Osteoblast (primary cell): ENCODE results near the gene PARP3. TPM values are rescaled to one million over a fixed set of nuclear protein-coding genes. Genes with fewer than 3 reads are reported as not detected.
A peak's percentile ranks its signal among the peaks of the same experiment; 100 is the strongest.
"Not testable (repeated sequence)": the region's sequence is repeated elsewhere in the genome, so short reads cannot be mapped to it uniquely, and the experiment has no call there.

Experiments
- DNase-seq: peaks from one replicate; pipeline ENCODE4 v3.0.0; 2011; ENCODE audit warnings: low spot score, mixed read lengths; ENCODE audit not compliant: insufficient read length; ENCODE audit errors: missing footprints
- H2AFZ ChIP-seq: 2 replicates; pipeline ENCODE4 v1.6.0; 2011; ENCODE audit warnings: mild to moderate bottlenecking, low read length
- H3K27ac ChIP-seq: 2 replicates; pipeline ENCODE4 v1.5.1; 2011; ENCODE audit warnings: mild to moderate bottlenecking, low read depth, low read length, moderate library complexity
- H3K27me3 ChIP-seq: 2 replicates; pipeline ENCODE4 v1.6.0; 2012; ENCODE audit warnings: mild to moderate bottlenecking, control low read depth, inconsistent platforms, low read length, moderate library complexity; ENCODE audit not compliant: insufficient read depth
- H3K36me3 ChIP-seq: 2 replicates; pipeline ENCODE4 v1.5.1; 2011; ENCODE audit warnings: mild to moderate bottlenecking, low read length, control low read depth, moderate library complexity; ENCODE audit not compliant: insufficient read depth
- H3K4me1 ChIP-seq: 2 replicates; pipeline ENCODE4 v1.5.1; 2011; ENCODE audit warnings: mild to moderate bottlenecking, low read length, control low read depth, moderate library complexity; ENCODE audit not compliant: insufficient read depth
- H3K4me2 ChIP-seq: 2 replicates; pipeline ENCODE4 v1.6.0; 2011; ENCODE audit warnings: mild to moderate bottlenecking, low read length; ENCODE audit not compliant: insufficient read depth
- H3K4me3 ChIP-seq: fragments of 200-600 bp; sonication (generic); 3 replicates; pipeline ENCODE4 v1.5.1; 2012; ENCODE audit warnings: mild to moderate bottlenecking, low read length, inconsistent platforms; ENCODE audit not compliant: insufficient read depth
- H3K79me2 ChIP-seq: 2 replicates; pipeline ENCODE4 v1.6.0; 2012; ENCODE audit warnings: mild to moderate bottlenecking, low read length, control low read depth, inconsistent platforms; ENCODE audit not compliant: insufficient read depth
- H3K9me3 ChIP-seq: 2 replicates; pipeline ENCODE4 v1.5.1; 2011; ENCODE audit warnings: low read depth, low read length, control low read depth
- H4K20me1 ChIP-seq: 2 replicates; pipeline ENCODE4 v1.6.0; 2012; ENCODE audit warnings: mild to moderate bottlenecking, low read length, control low read depth; ENCODE audit not compliant: insufficient read depth
- CTCF ChIP-seq: IDR thresholded peaks from 2 replicates; pipeline ENCODE4 v1.5.1; 2011; ENCODE audit warnings: mild to moderate bottlenecking, low read depth, low read length, moderate library complexity; ENCODE audit errors: extremely low read depth
- total RNA-seq: library from RNA; depleted of rRNA; stranded (reverse); fragments of >200 nt; gene quantifications from 2 replicates; pipeline ENCODE4 v1.2.3, GENCODE V29; 2012

PARP3 gene
- total RNA-seq, 1 donor = 46.0 TPM

- Histone ChIP-seq H3K79me2 (peaks cover 29% of the 10 kb centered on the region), H3K4me1 (peaks cover 16% of the 10 kb centered on the region), H4K20me1 (peaks cover 20% of the 10 kb centered on the region), H3K27me3 (peaks cover 4% of the 10 kb centered on the region), H3K9me3 (no peaks in the 10 kb centered on the region), H3K4me3 (no peak overlapping the region), H3K27ac (no peak overlapping the region), H3K4me2 (no peak overlapping the region), H2AFZ (no peak overlapping the region), H3K36me3 (peaks cover 32% of the 10 kb centered on the region)
- DNase-seq = no peak
- no peak for TF ChIP-seq CTCF
Observed at GRCh38 chr3:51992017-51992682, 50.0 kb downstream of the PARP3 start.

GRCh38 chr3:51993657-51994056 lies 51.5 kb downstream of the PARP3 start:
- Histone ChIP-seq H4K20me1 (peaks cover 20% of the 10 kb centered on the region), H3K36me3 (peaks cover 32% of the 10 kb centered on the region), H3K4me1 (peaks cover 16% of the 10 kb centered on the region), H3K79me2 (peaks cover 29% of the 10 kb centered on the region)
- not testable (repeated sequence) for H3K27me3 ChIP-seq, H3K4me3 ChIP-seq, H3K27ac ChIP-seq, H3K9me3 ChIP-seq, H3K4me2 ChIP-seq, DNase-seq, H2AFZ ChIP-seq

GRCh38 chr3:51994530-51994929 lies 52.4 kb downstream of the PARP3 start:
- Histone ChIP-seq H3K79me2 (peaks cover 29% of the 10 kb centered on the region), H3K27me3 (peaks cover 5% of the 10 kb centered on the region), H3K4me1 (peaks cover 16% of the 10 kb centered on the region), H3K36me3 (peaks cover 32% of the 10 kb centered on the region), H3K9me3 (no peaks in the 10 kb centered on the region), H4K20me1 (peaks cover 17% of the 10 kb centered on the region), H3K4me3 (peak overlapping the region; percentile 100), H3K27ac (peak overlapping the region; percentile 95), H2AFZ (no peak overlapping the region), H3K4me2 (peak overlapping the region; percentile 99)
- TF ChIP-seq CTCF = no peak
- DNase-seq = no peak

GRCh38 chr3:51995346-51996163 lies 53.4 kb downstream of the PARP3 start, which contains the start of gene RPL29:
Gene RPL29, minus strand, starts transcription at chr3:51995895. Its CDS starts 434 bp downstream, at chr3:51995461.
- H3K79me2 ChIP-seq = peaks cover 29% of the 10 kb centered on the region
- H3K4me1 ChIP-seq = peaks cover 16% of the 10 kb centered on the region
- no peak for TF ChIP-seq CTCF
- no peaks in the 10 kb centered on the region for H3K9me3 ChIP-seq
- peak within 1 kb of the TSS; percentile 100 for H3K4me3 ChIP-seq
- H3K27ac ChIP-seq = peak within 1 kb of the TSS; percentile 95
- H3K27me3 ChIP-seq = peaks cover 5% of the 10 kb centered on the region
- peaks cover 15% of the 10 kb centered on the region for H4K20me1 ChIP-seq
- H2AFZ ChIP-seq = peak within 1 kb of the TSS; percentile 78
- H3K36me3 ChIP-seq = peaks cover 32% of the 10 kb centered on the region
- H3K4me2 ChIP-seq = peak within 1 kb of the TSS; percentile 99
- DNase-seq = peak; percentile 98
